HFF-Myc (cell line): ENCODE measurements around the gene STARD13.

Experiments
- DNase-seq: peaks from one replicate; pipeline ENCODE4 v3.0.0-alpha.2; 2011; ENCODE audit warnings: low read depth; ENCODE audit errors: extremely low read depth
- H3K4me3 ChIP-seq: replicated peaks from 2 replicates; pipeline ENCODE4 v1.5.1; 2011; ENCODE audit warnings: low read depth, mild to moderate bottlenecking, control low read depth, low read length
- CTCF ChIP-seq: IDR thresholded peaks from 2 replicates; pipeline ENCODE4 v1.5.1; 2012; ENCODE audit warnings: mild to moderate bottlenecking, low read depth, low read length, control low read depth; ENCODE audit errors: missing control alignments

Gene STARD13

GRCh38 chr13:33189470-33189869 lies 96.1 kb downstream of the STARD13 start:
- no peak for TF ChIP-seq CTCF
- no peak overlapping the region for H3K4me3 ChIP-seq
- DNase-seq: no peak

GRCh38 chr13:33188093-33188882 lies 97.3 kb downstream of the STARD13 start:
- no peak for TF ChIP-seq CTCF

GRCh38 chr13:33186861-33187291 lies 98.7 kb downstream of the STARD13 start:
- H3K4me3 ChIP-seq: no peak overlapping the region
- no peak for DNase-seq
- TF ChIP-seq CTCF: no peak

More at GRCh38 chr13:33188093-33188882, 97.3 kb downstream of the STARD13 start:
- no peak overlapping the region for H3K4me3 ChIP-seq
- no peak for DNase-seq

GRCh38 chr13:33185853-33186252 lies 99.7 kb downstream of the STARD13 start:
- no peak for DNase-seq
- no peak overlapping the region for H3K4me3 ChIP-seq
- no peak for TF ChIP-seq CTCF

GRCh38 chr13:33184530-33184929 lies 101.0 kb downstream of the STARD13 start:
- DNase-seq: no peak
- TF ChIP-seq CTCF: no peak

GRCh38 chr13:33184112-33184490 lies 101.5 kb downstream of the STARD13 start:
- no peak for TF ChIP-seq CTCF
- DNase-seq: no peak
- H3K4me3 ChIP-seq: no peak overlapping the region

More at GRCh38 chr13:33184530-33184929, 101.0 kb downstream of the STARD13 start:
- no peak overlapping the region for H3K4me3 ChIP-seq
